ENCODE data around the gene MMEL1. TPM values are rescaled to one million over a fixed set of nuclear protein-coding genes. Genes with fewer than 3 reads are reported as not detected.
A peak's percentile ranks its signal among the peaks of the same experiment; 100 is the strongest.

The MMEL1 gene
- total and polyA plus RNA-seq, 12 donors, result 0.17 to 3.9 (median 0.67) TPM; not detected in 7

DNA sequence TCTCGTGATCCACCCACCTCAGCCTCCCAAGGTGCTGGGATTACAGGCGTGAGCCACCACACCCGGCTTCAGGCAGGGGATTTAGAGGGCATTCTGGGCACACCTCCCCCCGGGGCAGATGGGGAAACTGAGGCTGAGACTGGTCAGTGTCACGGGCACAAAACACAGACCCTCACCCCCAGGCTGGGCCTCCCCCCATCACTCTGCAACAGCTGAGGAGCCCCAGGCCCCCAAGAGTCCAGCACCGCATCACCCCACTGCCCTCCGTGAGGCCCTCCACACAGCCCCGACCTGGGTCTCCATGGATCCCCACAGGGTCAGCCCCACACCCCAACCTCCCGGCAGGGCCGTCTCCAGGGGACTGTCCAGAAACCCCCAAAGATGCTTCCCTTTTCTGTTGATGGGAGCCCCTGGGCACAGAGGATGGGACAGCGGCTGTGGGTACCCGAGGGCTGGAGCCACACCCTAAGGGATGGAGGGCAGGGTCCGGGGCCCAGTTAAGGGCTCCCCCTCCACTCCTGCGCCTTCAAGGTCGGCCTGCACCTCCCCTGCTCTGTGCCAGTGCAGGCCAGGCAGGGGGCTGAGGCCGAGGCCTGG lies 65.6 kb downstream of the MMEL1 start:
- Histone ChIP-seq H3K27me3 (peaks cover 0 to 22% (median 0%) of the 10 kb centered on the region in 7 donors), H3K4me1 (no peaks in the 10 kb centered on the region), H3K9me3 (no peaks in the 10 kb centered on the region), H3K36me3 (peaks cover 0 to 18% (median 0%) of the 10 kb centered on the region in 9 donors), H3K4me3 (no peak overlapping the region), H3K27ac (no peak overlapping the region)
- no peak for ATAC-seq
- peak in 1 of 2 donors; percentile 8 for DNase-seq
- intact Hi-C loops (cut with DNase I), result no loop called here
- TF ChIP-seq, protein P1, sequence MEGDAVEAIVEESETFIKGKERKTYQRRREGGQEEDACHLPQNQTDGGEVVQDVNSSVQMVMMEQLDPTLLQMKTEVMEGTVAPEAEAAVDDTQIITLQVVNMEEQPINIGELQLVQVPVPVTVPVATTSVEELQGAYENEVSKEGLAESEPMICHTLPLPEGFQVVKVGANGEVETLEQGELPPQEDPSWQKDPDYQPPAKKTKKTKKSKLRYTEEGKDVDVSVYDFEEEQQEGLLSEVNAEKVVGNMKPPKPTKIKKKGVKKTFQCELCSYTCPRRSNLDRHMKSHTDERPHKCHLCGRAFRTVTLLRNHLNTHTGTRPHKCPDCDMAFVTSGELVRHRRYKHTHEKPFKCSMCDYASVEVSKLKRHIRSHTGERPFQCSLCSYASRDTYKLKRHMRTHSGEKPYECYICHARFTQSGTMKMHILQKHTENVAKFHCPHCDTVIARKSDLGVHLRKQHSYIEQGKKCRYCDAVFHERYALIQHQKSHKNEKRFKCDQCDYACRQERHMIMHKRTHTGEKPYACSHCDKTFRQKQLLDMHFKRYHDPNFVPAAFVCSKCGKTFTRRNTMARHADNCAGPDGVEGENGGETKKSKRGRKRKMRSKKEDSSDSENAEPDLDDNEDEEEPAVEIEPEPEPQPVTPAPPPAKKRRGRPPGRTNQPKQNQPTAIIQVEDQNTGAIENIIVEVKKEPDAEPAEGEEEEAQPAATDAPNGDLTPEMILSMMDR (IDR thresholded peaks at IDR 0.05), result no peak
- 82 to 84% methylated on average over 16 of the region's 16 CpGs for WGBS, 2 donors

DNA sequence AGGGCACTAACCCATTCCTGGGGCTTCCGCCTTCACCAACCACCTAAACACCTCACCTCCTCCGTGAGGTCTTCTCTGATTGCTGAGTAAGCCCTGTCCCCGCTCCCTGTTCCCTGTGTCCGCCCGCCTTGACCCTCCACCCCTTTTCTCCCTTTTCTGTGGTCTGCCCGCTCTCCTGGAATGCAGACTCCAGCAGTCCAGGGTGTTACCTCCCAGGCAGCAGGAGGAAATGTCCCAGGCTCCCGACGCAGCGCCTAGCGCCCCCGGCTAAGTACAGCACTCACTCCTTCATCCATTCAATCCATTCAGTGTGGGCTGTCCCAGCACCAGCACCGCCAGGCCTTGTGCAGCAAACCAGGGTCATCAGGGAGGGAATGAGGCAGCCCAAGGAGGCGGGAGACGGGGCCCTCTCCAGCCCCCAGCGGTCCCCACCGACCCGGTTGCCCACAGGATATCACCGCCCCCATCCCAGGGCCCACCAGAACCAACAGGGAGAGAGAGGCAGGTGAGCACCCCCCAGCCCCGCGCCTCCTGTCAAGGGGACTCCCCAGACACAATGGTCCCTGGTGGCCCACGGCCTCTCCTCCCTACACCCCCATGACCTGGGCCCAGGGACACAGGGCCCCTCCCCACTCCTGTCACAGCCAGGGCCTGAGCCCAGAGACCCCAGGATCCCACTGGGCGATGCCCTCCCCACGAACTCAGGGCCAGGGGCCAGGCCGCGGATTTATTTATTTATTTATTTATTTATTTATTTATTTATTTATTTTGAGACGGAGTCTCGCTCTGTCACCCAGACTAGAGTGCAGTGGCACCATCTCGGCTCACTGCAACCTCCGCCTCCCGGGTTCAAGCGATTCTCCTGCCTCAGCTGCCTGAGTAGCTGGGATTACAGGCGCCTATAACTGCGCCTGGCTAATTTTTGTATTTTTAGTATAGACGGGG lies 66.4 kb downstream of the MMEL1 start:
- WGBS, 2 donors, result 70 to 79% methylated on average over 34 of the region's 34 CpGs
- DNase-seq, result peak in 1 of 2 donors; percentile 11

DNA sequence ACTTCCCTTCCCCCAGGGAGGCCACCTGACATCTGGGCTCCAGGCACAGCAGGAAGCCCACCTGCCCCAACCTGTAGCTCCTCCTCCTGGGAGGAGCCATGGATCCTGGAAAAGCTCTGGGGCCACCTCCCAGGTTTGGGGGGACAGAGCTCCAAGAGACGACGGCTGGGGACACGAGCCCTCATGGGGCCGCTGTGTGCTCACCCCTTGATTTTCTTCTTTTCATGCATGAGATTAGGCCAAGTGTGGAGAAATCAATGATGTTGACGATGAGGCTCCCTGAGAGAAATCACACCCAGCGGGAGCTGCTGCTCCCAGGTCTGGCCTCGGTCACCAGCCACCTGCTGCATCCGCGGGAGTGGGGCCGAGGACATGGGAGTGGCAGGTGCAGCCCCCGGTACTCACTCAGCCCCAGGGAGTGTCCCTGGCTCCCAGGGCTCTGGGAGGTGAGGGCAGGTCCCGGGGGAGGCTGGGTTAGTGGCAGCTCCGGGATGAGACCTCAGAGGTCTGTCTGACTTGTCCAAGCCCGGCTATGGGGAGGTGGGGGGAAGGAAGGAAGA lies 67.9 kb downstream of the MMEL1 start:
- 32 to 34% methylated on average over 14 of the region's 14 CpGs for whole genome bisulfite sequencing, 2 donors
- DNase-seq (no peak), ATAC-seq (no peak)
- H3K4me3 ChIP-seq, result no peak overlapping the region
- no peaks in the 10 kb centered on the region for H3K9me3 ChIP-seq
- TF ChIP-seq, protein P1 (IDR thresholded peaks at IDR 0.05), result no peak
- H3K27me3 ChIP-seq, result peaks cover 0 to 22% (median 0%) of the 10 kb centered on the region in 7 donors
- H3K36me3 ChIP-seq, result peaks cover 0 to 41% (median 0%) of the 10 kb centered on the region in 9 donors
- H3K27ac ChIP-seq, result no peak overlapping the region
- no peaks in the 10 kb centered on the region for H3K4me1 ChIP-seq
- intact Hi-C loops (cut with DNase I), result no loop called here

More for the DNA sequence above, 66.4 kb downstream of the MMEL1 start:
- Histone ChIP-seq H3K27ac (no peak overlapping the region), H3K4me1 (no peaks in the 10 kb centered on the region), H3K27me3 (peaks cover 0 to 22% (median 0%) of the 10 kb centered on the region in 7 donors), H3K4me3 (no peak overlapping the region), H3K36me3 (peaks cover 0 to 26% (median 0%) of the 10 kb centered on the region in 9 donors), H3K9me3 (no peaks in the 10 kb centered on the region)
- TF ChIP-seq, protein P1 (IDR thresholded peaks at IDR 0.05), result no peak
- intact Hi-C loops (cut with DNase I), result no loop called here
- no peak for ATAC-seq

Data from heart right ventricle (tissue), 16 donors.